ENCODE data around the gene SLCO3A1. TPM values are rescaled to one million over a fixed set of nuclear protein-coding genes. Genes with fewer than 3 reads are reported as not detected.
A peak's percentile ranks its signal among the peaks of the same experiment; 100 is the strongest.
"Not testable (repeated sequence)": the region's sequence is repeated elsewhere in the genome, so short reads cannot be mapped to it uniquely, and the experiment has no call there.

Gene SLCO3A1
- total RNA-seq, 1 donor from 2014 or later = 42.3 TPM

GRCh38 chr15:91939403-91939831, 85.9 kb downstream of the SLCO3A1 start:
- no peak for DNase-seq (ENCODE audit: low spot score)

GRCh38 chr15:91940496-91941381, 87.2 kb downstream of the SLCO3A1 start:
- no peak for DNase-seq (ENCODE audit: low spot score)

- no peak for DNase-seq (ENCODE audit: low spot score)
Observed at GRCh38 chr15:91941871-91942658, 88.6 kb downstream of the SLCO3A1 start.

GRCh38 chr15:91942720-91943394, 89.3 kb downstream of the SLCO3A1 start:
- peak; percentile 85 for DNase-seq (ENCODE audit: low spot score)

- DNase-seq (ENCODE audit: low spot score) = no peak
Observed at GRCh38 chr15:91944331-91944730, 90.8 kb downstream of the SLCO3A1 start.

- no peak for DNase-seq (ENCODE audit: low spot score)
Observed at GRCh38 chr15:91945385-91945784, 91.9 kb downstream of the SLCO3A1 start.

GRCh38 chr15:91946075-91946474, 92.6 kb downstream of the SLCO3A1 start:
- no peak for DNase-seq (ENCODE audit: low spot score)

- DNase-seq (ENCODE audit: low spot score) = no peak
Observed at GRCh38 chr15:91946581-91947292, 93.2 kb downstream of the SLCO3A1 start.

- DNase-seq (ENCODE audit: low spot score) = no peak
Observed at GRCh38 chr15:91947293-91947679, 93.8 kb downstream of the SLCO3A1 start.

GRCh38 chr15:91947683-91948608, 94.4 kb downstream of the SLCO3A1 start:
- DNase-seq (ENCODE audit: low spot score) = no peak

GRCh38 chr15:91949361-91949760, 95.9 kb downstream of the SLCO3A1 start:
- no peak for DNase-seq (ENCODE audit: low spot score)

- DNase-seq (ENCODE audit: low spot score) = no peak
Observed at GRCh38 chr15:91950054-91950453, 96.5 kb downstream of the SLCO3A1 start.

- no peak for DNase-seq (ENCODE audit: low spot score)
Observed at GRCh38 chr15:91950631-91951329, 97.3 kb downstream of the SLCO3A1 start.

- no peak for DNase-seq (ENCODE audit: low spot score)
Observed at GRCh38 chr15:91952216-91952615, 98.7 kb downstream of the SLCO3A1 start.

GRCh38 chr15:91953432-91953831, 99.9 kb downstream of the SLCO3A1 start:
- peak; percentile 77 for DNase-seq (ENCODE audit: low spot score)

GRCh38 chr15:91954292-91954691, 100.8 kb downstream of the SLCO3A1 start:
- DNase-seq (ENCODE audit: low spot score) = no peak

- DNase-seq (ENCODE audit: low spot score) = no peak
Observed at GRCh38 chr15:91956026-91956723, 102.7 kb downstream of the SLCO3A1 start.

- DNase-seq (ENCODE audit: low spot score) = no peak
Observed at GRCh38 chr15:91961357-91961756, 107.8 kb downstream of the SLCO3A1 start.

- DNase-seq (ENCODE audit: low spot score) = not testable (repeated sequence)
Observed at GRCh38 chr15:91963747-91964146, 110.2 kb downstream of the SLCO3A1 start.

All from ureter (tissue), 1 donor.